ENCODE data around the gene CD81.

DNA sequence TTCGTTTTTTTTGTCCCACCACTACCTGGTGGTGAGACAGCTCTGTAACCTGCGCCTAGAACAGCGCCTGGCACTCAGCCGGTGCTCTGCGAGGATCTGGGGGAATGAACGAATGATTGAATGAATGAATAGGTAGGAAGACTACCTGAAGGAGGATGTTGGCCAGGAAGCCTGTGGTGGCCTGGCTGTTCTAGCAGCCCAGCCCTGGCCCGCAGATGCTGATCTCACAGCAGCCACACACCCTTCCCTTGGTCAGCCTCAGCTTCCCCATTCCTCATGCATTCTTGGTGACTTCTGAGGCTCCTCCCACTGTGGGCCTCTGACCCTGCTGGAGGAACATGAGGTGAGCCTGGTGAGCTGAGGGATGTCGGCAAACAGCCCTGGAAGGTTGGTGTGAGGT, 63.5 kb downstream of the CD81 start:
- TF ChIP-seq, protein P1, sequence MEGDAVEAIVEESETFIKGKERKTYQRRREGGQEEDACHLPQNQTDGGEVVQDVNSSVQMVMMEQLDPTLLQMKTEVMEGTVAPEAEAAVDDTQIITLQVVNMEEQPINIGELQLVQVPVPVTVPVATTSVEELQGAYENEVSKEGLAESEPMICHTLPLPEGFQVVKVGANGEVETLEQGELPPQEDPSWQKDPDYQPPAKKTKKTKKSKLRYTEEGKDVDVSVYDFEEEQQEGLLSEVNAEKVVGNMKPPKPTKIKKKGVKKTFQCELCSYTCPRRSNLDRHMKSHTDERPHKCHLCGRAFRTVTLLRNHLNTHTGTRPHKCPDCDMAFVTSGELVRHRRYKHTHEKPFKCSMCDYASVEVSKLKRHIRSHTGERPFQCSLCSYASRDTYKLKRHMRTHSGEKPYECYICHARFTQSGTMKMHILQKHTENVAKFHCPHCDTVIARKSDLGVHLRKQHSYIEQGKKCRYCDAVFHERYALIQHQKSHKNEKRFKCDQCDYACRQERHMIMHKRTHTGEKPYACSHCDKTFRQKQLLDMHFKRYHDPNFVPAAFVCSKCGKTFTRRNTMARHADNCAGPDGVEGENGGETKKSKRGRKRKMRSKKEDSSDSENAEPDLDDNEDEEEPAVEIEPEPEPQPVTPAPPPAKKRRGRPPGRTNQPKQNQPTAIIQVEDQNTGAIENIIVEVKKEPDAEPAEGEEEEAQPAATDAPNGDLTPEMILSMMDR (IDR thresholded peaks at IDR 0.05) = no peak
- TF ChIP-seq POLR2A (IDR thresholded peaks at IDR 0.05) = no peak

Measured in thyroid gland (tissue), 4 donors.